IPS-15b (cell line): ENCODE results near the gene PPFIA4.

ENCODE experiments used
- H3K27me3 ChIP-seq: one replicate; pipeline ENCODE4 v1.6.1; 2013; ENCODE audit warnings: low read length; ENCODE audit not compliant: control insufficient read depth, insufficient read depth
- H3K36me3 ChIP-seq: one replicate; pipeline ENCODE4 v1.6.1; 2013; ENCODE audit warnings: low read length; ENCODE audit not compliant: control insufficient read depth, insufficient read depth
- H3K4me1 ChIP-seq: one replicate; pipeline ENCODE4 v1.6.1; 2013; ENCODE audit warnings: mild to moderate bottlenecking, low read length; ENCODE audit not compliant: control insufficient read depth, insufficient read depth
- H3K4me3 ChIP-seq: one replicate; pipeline ENCODE4 v1.5.1; 2013; ENCODE audit warnings: low read depth, low read length
- H3K9ac ChIP-seq: one replicate; pipeline ENCODE4 v1.6.1; 2013; ENCODE audit warnings: low read depth, mild to moderate bottlenecking, low read length
- H3K9me3 ChIP-seq: one replicate; pipeline ENCODE4 v1.6.1; 2013; ENCODE audit warnings: mild to moderate bottlenecking, low read length; ENCODE audit not compliant: control insufficient read depth, insufficient read depth

The PPFIA4 gene

GRCh38 chr1:203036537-203036936 is 10.2 kb downstream of the PPFIA4 start:
- H3K36me3 ChIP-seq = no peaks in the 10 kb centered on the region
- no peak overlapping the region for H3K4me3 ChIP-seq
- peaks cover 4% of the 10 kb centered on the region for H3K4me1 ChIP-seq
- no peaks in the 10 kb centered on the region for H3K9me3 ChIP-seq
- H3K9ac ChIP-seq = no peak overlapping the region
- no peaks in the 10 kb centered on the region for H3K27me3 ChIP-seq

DNA sequence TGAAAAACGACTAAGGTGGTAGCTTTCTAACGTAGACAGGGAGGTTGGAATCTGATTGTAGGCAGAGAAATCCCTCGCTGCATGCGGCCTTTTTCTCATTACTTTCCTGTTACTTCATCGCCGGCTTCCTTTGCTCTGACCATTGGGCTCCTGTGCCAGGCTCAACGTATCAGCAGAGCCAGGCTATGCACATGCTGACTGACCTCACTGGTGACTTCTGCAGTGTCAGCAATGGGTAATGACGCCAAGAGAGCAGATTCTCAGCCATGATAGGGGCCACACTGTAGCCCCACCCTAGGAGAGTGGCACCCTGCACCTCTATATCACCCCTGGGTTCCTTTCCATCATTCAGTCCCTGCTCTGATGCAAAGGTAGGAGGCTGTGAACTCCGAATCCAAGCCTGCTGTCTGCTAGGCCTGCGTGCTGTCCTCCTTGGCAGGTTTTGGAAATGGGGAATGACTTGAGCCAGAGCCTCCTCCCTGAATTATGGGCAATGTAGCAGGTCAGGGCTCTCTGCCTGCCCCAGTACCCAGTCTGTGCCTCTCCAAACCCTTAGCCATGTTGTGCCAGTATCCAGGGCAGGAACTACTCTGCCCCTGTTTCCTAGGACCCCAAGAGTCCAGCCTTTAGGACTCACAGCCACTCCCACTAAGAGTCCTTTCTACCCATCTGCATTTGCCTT is 11.4 kb downstream of the PPFIA4 start:
- H3K36me3 ChIP-seq = no peaks in the 10 kb centered on the region
- H3K27me3 ChIP-seq = no peaks in the 10 kb centered on the region
- H3K9ac ChIP-seq = no peak overlapping the region
- no peak overlapping the region for H3K4me3 ChIP-seq
- peaks cover 4% of the 10 kb centered on the region for H3K4me1 ChIP-seq
- H3K9me3 ChIP-seq = no peaks in the 10 kb centered on the region

- H3K9me3 ChIP-seq = no peaks in the 10 kb centered on the region
- H3K4me3 ChIP-seq = no peak overlapping the region
- no peaks in the 10 kb centered on the region for H3K27me3 ChIP-seq
- H3K4me1 ChIP-seq = peaks cover 4% of the 10 kb centered on the region
- H3K36me3 ChIP-seq = peaks cover under 1% of the 10 kb centered on the region
- no peak overlapping the region for H3K9ac ChIP-seq
Measured at GRCh38 chr1:203038217-203038741, 12.0 kb downstream of the PPFIA4 start.

DNA sequence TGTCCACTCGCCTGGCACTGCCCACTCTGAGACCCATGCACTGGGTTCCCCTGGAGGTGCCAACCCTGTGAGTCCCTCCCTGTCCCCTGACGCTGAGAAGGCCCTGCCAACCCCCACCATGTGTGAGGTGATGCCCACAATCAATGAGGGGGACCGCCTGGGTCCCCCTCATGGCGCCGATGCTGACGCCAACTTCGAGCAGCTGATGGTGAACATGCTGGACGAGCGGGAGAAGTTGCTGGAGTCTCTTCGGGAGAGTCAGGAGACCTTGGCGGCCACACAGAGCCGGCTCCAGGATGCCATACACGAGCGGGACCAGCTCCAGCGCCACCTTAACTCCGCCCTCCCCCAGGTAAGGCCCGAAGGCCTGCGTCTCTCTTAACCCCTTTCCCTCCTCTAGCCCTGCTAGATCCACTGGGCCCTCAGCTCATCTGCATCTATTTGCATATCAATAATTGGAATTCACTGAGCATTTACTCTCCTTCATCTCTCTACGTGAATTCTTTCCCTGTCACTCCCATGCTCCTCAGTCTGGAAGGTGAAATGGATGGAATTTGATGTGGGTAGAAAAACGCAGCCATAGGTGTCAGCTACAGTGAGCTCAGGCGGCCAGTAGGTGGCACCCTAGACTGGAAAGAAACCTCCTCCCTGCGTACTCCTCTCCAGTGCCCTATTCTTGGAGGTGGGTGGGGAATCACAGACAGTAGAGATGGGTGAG is 12.8 kb downstream of the PPFIA4 start:
- no peaks in the 10 kb centered on the region for H3K27me3 ChIP-seq
- no peaks in the 10 kb centered on the region for H3K9me3 ChIP-seq
- peaks cover 4% of the 10 kb centered on the region for H3K4me1 ChIP-seq
- H3K4me3 ChIP-seq = no peak overlapping the region
- H3K9ac ChIP-seq = no peak overlapping the region
- peaks cover 4% of the 10 kb centered on the region for H3K36me3 ChIP-seq

- Histone ChIP-seq H3K4me3 (no peak overlapping the region), H3K9ac (no peak overlapping the region), H3K4me1 (peaks cover 4% of the 10 kb centered on the region), H3K27me3 (no peaks in the 10 kb centered on the region), H3K9me3 (no peaks in the 10 kb centered on the region), H3K36me3 (peaks cover 5% of the 10 kb centered on the region)
Measured at GRCh38 chr1:203039609-203040512, 13.6 kb downstream of the PPFIA4 start.

- no peaks in the 10 kb centered on the region for H3K9me3 ChIP-seq
- H3K27me3 ChIP-seq = no peaks in the 10 kb centered on the region
- peaks cover 4% of the 10 kb centered on the region for H3K4me1 ChIP-seq
- peaks cover 5% of the 10 kb centered on the region for H3K36me3 ChIP-seq
- no peak overlapping the region for H3K4me3 ChIP-seq
- H3K9ac ChIP-seq = no peak overlapping the region
Measured at GRCh38 chr1:203040513-203041275, 14.4 kb downstream of the PPFIA4 start.

DNA sequence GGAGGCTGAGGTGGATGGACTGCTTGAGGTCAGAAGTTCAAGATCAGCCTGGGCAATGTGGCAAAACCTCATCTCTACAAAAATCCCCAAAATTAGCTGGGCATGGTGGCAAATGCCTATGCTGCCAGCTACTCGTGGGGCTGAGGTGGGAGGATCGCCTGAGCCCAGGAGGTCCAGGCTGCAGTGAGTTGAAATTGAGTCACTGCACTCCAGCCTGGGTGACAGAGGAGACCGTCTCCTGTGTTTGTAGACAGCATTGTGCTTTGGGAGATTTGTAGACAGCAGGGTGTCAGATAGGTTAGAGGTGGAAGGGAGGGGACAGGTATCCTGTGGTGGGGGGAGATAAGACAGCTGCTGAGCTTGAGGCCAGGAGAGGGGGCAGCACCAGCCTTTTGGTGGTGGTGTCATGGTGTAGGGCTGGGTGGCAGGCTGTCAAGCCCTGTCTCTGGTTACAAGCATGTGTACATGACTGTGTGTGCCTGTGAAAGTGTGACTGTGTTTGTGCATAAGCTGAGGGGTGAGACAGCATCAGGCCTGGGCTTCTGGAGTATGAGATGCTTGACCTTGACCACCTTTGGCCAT is 15.2 kb downstream of the PPFIA4 start:
- Histone ChIP-seq H3K4me3 (no peak overlapping the region), H3K4me1 (peaks cover 4% of the 10 kb centered on the region), H3K9me3 (no peaks in the 10 kb centered on the region), H3K9ac (no peak overlapping the region), H3K36me3 (peaks cover 5% of the 10 kb centered on the region), H3K27me3 (no peaks in the 10 kb centered on the region)

DNA sequence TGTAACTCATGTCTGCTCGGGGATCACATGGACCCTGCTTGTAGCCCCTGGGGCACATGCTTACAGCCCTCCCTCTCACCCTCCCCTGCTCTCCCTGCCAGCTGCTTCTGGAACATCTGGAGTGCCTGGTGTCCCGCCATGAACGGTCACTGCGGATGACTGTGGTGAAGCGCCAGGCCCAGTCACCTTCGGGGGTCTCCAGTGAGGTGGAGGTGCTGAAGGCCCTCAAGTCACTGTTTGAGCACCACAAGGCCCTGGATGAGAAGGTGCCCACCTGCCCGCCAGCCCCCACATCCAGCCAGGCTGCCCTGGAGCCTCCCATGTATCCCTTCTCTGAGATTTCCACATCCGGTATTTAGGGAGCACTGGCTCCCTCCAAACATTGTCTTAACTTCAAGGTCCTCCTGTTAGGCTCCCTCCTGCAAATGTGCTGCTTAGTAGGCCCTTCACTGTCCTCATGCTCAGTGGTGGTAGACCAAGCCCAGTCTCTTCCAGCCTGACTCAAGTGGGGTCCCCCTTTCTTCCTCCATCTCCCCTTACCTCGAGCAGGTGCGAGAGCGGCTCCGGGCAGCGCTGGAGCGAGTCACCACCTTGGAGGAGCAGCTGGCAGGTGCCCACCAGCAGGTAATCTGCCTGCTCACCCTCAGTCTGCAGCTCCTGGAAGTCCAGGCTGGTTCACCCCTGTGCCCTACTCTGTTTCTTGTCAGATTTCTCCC is 17.7 kb downstream of the PPFIA4 start:
- no peak overlapping the region for H3K9ac ChIP-seq
- H3K36me3 ChIP-seq = peaks cover 5% of the 10 kb centered on the region
- peaks cover 6% of the 10 kb centered on the region for H3K4me1 ChIP-seq
- no peak overlapping the region for H3K4me3 ChIP-seq
- no peaks in the 10 kb centered on the region for H3K9me3 ChIP-seq
- no peaks in the 10 kb centered on the region for H3K27me3 ChIP-seq

DNA sequence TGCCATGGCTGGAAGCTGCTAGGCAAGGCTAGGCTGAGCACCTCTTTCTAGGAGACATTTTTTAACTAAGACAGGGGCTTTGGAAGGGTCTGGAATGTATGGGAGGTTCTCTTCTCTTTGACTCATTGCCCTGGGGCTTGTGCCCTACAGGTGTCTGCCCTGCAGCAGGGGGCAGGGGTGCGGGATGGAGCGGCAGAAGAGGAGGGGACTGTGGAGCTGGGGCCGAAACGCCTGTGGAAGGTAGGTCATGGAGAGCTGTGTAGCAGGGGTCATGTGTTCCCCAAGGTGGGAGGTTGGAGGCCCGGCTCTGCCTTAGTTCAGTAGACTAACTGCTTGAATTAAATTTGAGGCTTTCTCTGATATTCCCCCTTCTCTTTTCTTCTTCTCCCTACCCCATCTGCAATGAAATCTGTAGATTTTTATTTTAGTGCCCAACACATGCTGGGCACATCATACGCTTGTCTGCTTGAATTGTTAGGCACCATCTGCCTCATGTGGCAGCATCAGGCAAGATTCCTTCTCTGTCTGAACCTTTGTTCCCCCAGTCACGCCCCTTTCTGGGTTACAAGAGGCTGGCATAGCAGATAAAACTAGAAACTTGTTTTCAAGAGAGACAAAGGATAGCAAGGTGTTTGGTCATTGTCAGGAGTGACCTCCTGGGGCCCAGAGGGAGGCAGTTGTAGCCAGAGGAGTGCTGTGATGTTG is 18.4 kb downstream of the PPFIA4 start:
- Histone ChIP-seq H3K27me3 (no peaks in the 10 kb centered on the region), H3K4me3 (no peak overlapping the region), H3K9me3 (no peaks in the 10 kb centered on the region), H3K4me1 (peaks cover 5% of the 10 kb centered on the region), H3K36me3 (peaks cover 5% of the 10 kb centered on the region), H3K9ac (no peak overlapping the region)

GRCh38 chr1:203045336-203045735 is 19.0 kb downstream of the PPFIA4 start:
- no peaks in the 10 kb centered on the region for H3K9me3 ChIP-seq
- H3K36me3 ChIP-seq = peaks cover 5% of the 10 kb centered on the region
- H3K4me3 ChIP-seq = no peak overlapping the region
- H3K4me1 ChIP-seq = peaks cover 4% of the 10 kb centered on the region
- H3K27me3 ChIP-seq = peaks cover 1% of the 10 kb centered on the region
- no peak overlapping the region for H3K9ac ChIP-seq
